ENCODE measurements around the gene SDR42E1. TPM values are rescaled to one million over a fixed set of nuclear protein-coding genes. Genes with fewer than 3 reads are reported as not detected.
"Not testable (repeated sequence)": the region's sequence is repeated elsewhere in the genome, so short reads cannot be mapped to it uniquely, and the experiment has no call there.

SDR42E1 gene
- total RNA-seq, 2 experiments from 2014 or later = under 0.01 to 0.65 TPM

DNA sequence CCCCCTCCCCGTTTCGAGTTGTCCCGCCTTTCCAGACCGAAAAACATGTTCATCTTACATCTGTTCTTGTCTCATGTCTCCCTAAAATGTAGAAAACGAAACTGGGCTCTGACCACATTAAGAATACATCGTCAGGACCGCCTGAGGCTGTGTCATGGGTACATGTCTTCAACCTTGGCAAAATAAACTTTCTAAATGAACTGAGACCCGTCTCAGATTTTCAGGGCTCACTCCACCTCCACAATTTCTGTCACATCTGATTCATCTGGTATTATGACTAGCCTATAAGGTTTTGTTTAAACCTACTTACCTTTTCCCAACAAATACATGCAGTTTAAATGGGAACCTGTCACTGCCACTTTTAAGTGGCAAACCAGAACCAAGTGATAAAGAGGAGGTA, 621 bp downstream of the SDR42E1 start:
- Histone ChIP-seq H3K79me2 (ENCODE audit: insufficient read depth, low read depth, low read length) (no peaks in the 10 kb centered on the region), H3K4me2 (ENCODE audit: low read length) (peak overlapping the region; percentile 45; the same call in 1 of the 2 replicates), H2AFZ (ENCODE audit: low read length) (no peak overlapping the region), H4K20me1 (ENCODE audit: insufficient read depth, low read length) (no peaks in the 10 kb centered on the region), H3K36me3 (ENCODE audit: insufficient read depth, low read length) (no peaks in the 10 kb centered on the region), H3K9me2 (ENCODE audit: insufficient read depth, low read length) (no peaks in the 10 kb centered on the region), H3K4me3 (ENCODE audit: low read depth, low read length, poor library complexity, severe bottlenecking) (peak overlapping the region; percentile 17), H3K4me1 (ENCODE audit: insufficient read depth, low read length, poor library complexity, severe bottlenecking) (no peaks in the 10 kb centered on the region), H3K27ac (ENCODE audit: low read depth, low read length, poor library complexity, severe bottlenecking) (no peak overlapping the region), H3K9me3 (ENCODE audit: low read length) (0 out of 2 replicates have a peak, but pooled peaks cover 10% of the 10 kb centered on the region)
- intact Hi-C loops (cut with micrococcal nuclease; ENCODE audit: unreplicated experiment) = no loop called here
- TF ChIP-seq, protein P1, sequence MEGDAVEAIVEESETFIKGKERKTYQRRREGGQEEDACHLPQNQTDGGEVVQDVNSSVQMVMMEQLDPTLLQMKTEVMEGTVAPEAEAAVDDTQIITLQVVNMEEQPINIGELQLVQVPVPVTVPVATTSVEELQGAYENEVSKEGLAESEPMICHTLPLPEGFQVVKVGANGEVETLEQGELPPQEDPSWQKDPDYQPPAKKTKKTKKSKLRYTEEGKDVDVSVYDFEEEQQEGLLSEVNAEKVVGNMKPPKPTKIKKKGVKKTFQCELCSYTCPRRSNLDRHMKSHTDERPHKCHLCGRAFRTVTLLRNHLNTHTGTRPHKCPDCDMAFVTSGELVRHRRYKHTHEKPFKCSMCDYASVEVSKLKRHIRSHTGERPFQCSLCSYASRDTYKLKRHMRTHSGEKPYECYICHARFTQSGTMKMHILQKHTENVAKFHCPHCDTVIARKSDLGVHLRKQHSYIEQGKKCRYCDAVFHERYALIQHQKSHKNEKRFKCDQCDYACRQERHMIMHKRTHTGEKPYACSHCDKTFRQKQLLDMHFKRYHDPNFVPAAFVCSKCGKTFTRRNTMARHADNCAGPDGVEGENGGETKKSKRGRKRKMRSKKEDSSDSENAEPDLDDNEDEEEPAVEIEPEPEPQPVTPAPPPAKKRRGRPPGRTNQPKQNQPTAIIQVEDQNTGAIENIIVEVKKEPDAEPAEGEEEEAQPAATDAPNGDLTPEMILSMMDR (conservative IDR thresholded peaks at IDR 0.05; ENCODE audit: low read length) = no peak
- no peak for TF ChIP-seq EZH2phosphoT487 (IDR thresholded peaks at IDR 0.05; ENCODE audit: borderline replicate concordance, low read depth, low read length)
- no TSS peak for BruUV-seq (replicated peaks)
- ChIA-PET CTCF (ENCODE audit: unreplicated experiment) (no interaction called here), POLR2A (no interaction called here)
- no peak for DNase-seq (ENCODE audit: low spot score)

DNA sequence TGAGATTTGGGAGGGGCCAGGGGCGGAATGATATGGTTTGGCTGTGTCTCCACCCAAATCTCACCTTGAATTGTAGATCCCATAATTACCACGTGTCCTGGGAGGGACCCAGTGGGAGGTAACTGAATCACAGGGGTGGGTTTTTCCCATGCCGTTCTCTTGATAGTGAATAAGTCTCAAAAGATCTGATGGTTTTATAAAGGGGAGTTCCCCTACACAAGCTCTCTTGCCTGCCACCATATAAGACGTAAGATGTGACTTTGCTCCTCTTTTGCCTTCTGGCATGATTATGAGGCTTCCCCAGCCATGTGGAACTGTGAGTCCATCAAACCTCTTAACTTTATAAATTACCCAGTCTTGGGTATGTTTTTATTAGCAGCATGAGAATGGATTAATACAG, 1.5 kb downstream of the SDR42E1 start:
- H3K4me3 ChIP-seq (ENCODE audit: low read depth, low read length, poor library complexity, severe bottlenecking); H2AFZ ChIP-seq (ENCODE audit: low read length); BruUV-seq (replicated peaks); POLR2A ChIA-PET; H3K9me2 ChIP-seq (ENCODE audit: insufficient read depth, low read length); H3K4me2 ChIP-seq (ENCODE audit: low read length); H3K4me1 ChIP-seq (ENCODE audit: insufficient read depth, low read length, poor library complexity, severe bottlenecking); H3K79me2 ChIP-seq (ENCODE audit: insufficient read depth, low read depth, low read length); DNase-seq (ENCODE audit: low spot score); H3K27ac ChIP-seq (ENCODE audit: low read depth, low read length, poor library complexity, severe bottlenecking); H4K20me1 ChIP-seq (ENCODE audit: insufficient read depth, low read length); CTCF ChIA-PET (ENCODE audit: unreplicated experiment); H3K36me3 ChIP-seq (ENCODE audit: insufficient read depth, low read length); intact Hi-C loops (cut with micrococcal nuclease; ENCODE audit: unreplicated experiment): not testable (repeated sequence)
- H3K9me3 ChIP-seq (ENCODE audit: low read length) = 0 out of 2 replicates have a peak, but pooled peaks cover 10% of the 10 kb centered on the region

DNA sequence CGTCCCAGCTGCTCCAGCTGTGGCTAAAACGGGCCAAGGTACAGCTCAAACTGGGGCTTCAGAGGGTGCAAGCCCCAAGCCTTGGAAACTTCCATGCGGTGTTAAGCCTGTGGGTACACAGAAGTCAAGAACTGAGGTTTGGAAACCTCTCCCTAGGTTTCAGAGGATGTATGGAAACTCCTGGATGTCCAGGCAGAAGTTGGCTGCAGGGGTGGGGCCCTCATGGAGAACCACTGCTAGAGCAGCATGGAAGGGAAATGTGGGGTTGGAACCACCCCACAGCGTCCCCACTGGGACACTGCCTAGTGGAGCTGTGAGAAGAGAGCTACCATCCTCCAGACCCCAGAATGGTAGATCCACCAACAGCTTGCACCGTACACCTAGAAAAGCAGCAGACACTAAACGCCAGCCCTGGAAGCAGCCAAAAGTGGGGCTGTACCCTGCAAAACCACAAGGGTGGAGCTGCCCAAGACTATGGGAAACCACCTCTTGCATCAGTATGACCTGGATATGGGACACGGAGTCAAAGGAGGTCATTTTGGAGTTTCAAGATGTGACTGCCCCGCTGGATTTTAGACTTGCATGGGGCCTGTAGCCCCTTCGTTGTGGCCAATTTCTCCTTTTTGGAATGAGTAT, 2.2 kb downstream of the SDR42E1 start:
- ChIA-PET POLR2A (no interaction called here), CTCF (ENCODE audit: unreplicated experiment) (no interaction called here)
- Histone ChIP-seq H4K20me1 (ENCODE audit: insufficient read depth, low read length) (no peaks in the 10 kb centered on the region), H2AFZ (ENCODE audit: low read length) (no peak overlapping the region), H3K36me3 (ENCODE audit: insufficient read depth, low read length) (no peaks in the 10 kb centered on the region), H3K4me3 (ENCODE audit: low read depth, low read length, poor library complexity, severe bottlenecking) (no peak overlapping the region), H3K4me1 (ENCODE audit: insufficient read depth, low read length, poor library complexity, severe bottlenecking) (no peaks in the 10 kb centered on the region), H3K9me2 (ENCODE audit: insufficient read depth, low read length) (no peaks in the 10 kb centered on the region), H3K9me3 (ENCODE audit: low read length) (0 out of 2 replicates have a peak, but pooled peaks cover 10% of the 10 kb centered on the region), H3K79me2 (ENCODE audit: insufficient read depth, low read depth, low read length) (no peaks in the 10 kb centered on the region), H3K4me2 (ENCODE audit: low read length) (no peak overlapping the region), H3K27ac (ENCODE audit: low read depth, low read length, poor library complexity, severe bottlenecking) (no peak overlapping the region)
- TF ChIP-seq EZH2phosphoT487 (IDR thresholded peaks at IDR 0.05; ENCODE audit: borderline replicate concordance, low read depth, low read length) = no peak
- BruUV-seq (replicated peaks) = no TSS peak
- intact Hi-C loops (cut with micrococcal nuclease; ENCODE audit: unreplicated experiment) = no loop called here
- DNase-seq (ENCODE audit: low spot score) = peak; percentile 6

Data from OCI-LY7 (cell line).